CD4-positive, CD25-positive, alpha-beta regulatory T cell (primary cell): ENCODE results near the gene FIZ1. TPM values are rescaled to one million over a fixed set of nuclear protein-coding genes. Genes with fewer than 3 reads are reported as not detected.
"Not testable (repeated sequence)": the region's sequence is repeated elsewhere in the genome, so short reads cannot be mapped to it uniquely, and the experiment has no call there.

Experiments
- ATAC-seq, 2 donors: fragments of 150-1000 bp; cut with Tn5 transposase; one replicate each; pipeline ENCODE4 v1.10.0; 2021; ENCODE audit warnings: low read depth in 2 of 2, moderate number of reproducible peaks in 2 of 2, moderate library complexity in 1 of 2
- DNase-seq, 3 donors: peaks; one replicate each; pipeline versions ENCODE4 v3.0.0 to v3.0.0-alpha.2; 2012 to 2022; ENCODE audit warnings: mixed read lengths in 1 of 3
- H3K27ac ChIP-seq: one replicate; pipeline ENCODE4 v1.7.0; 2013; ENCODE audit warnings: mild to moderate bottlenecking, low read length; ENCODE audit not compliant: insufficient read depth, poor library complexity, severe bottlenecking
- H3K27me3 ChIP-seq: one replicate; pipeline ENCODE4 v1.7.0; 2013; ENCODE audit warnings: low read length; ENCODE audit not compliant: control insufficient read depth, insufficient read depth
- H3K36me3 ChIP-seq: one replicate; pipeline ENCODE4 v1.7.0; 2013; ENCODE audit warnings: mild to moderate bottlenecking, low read length, moderate library complexity; ENCODE audit not compliant: control insufficient read depth, insufficient read depth
- H3K4me1 ChIP-seq: 2 replicates; pipeline ENCODE4 v1.7.0; 2013; ENCODE audit warnings: mild to moderate bottlenecking, low read length; ENCODE audit not compliant: insufficient read depth, control insufficient read depth, poor library complexity, severe bottlenecking
- H3K4me3 ChIP-seq: one replicate; pipeline ENCODE4 v1.7.0; 2013; ENCODE audit warnings: low read depth, mild to moderate bottlenecking, low read length, moderate library complexity
- H3K9me3 ChIP-seq, 2 experiments: 1 replicate in 1 of 2; 2 replicates in 1 of 2; pipeline ENCODE4 v1.7.0; 2013; ENCODE audit warnings: low read length in 2 of 2, mild to moderate bottlenecking in 1 of 2, moderate library complexity in 1 of 2; ENCODE audit not compliant: control insufficient read depth in 2 of 2
- H3K27ac Mint-ChIP-seq, 3 donors: one replicate each; pipeline ENCODE4 v1.8.0; 2020 to 2022; ENCODE audit warnings: mild to moderate bottlenecking in 3 of 3, mixed read lengths in 3 of 3, moderate library complexity in 2 of 3
- H3K27me3 Mint-ChIP-seq: one replicate; pipeline ENCODE4 v1.8.0; 2022; ENCODE audit warnings: mild to moderate bottlenecking, mixed read lengths
- H3K36me3 Mint-ChIP-seq: one replicate; pipeline ENCODE4 v1.8.0; 2020; ENCODE audit warnings: mixed read lengths
- H3K4me1 Mint-ChIP-seq, 4 donors: one replicate each; pipeline ENCODE4 v1.8.0; 2020 to 2022; ENCODE audit warnings: mixed read lengths in 4 of 4, mild to moderate bottlenecking in 1 of 4
- H3K4me3 Mint-ChIP-seq, 4 donors: one replicate each; pipeline ENCODE4 v1.8.0; 2020 to 2022; ENCODE audit warnings: mild to moderate bottlenecking in 4 of 4, mixed read lengths in 4 of 4, moderate library complexity in 3 of 4
- H3K9me3 Mint-ChIP-seq, 7 donors: one replicate each; pipeline ENCODE4 v1.8.0; 2020 to 2022; ENCODE audit warnings: mixed read lengths in 7 of 7, mild to moderate bottlenecking in 3 of 7, moderate library complexity in 2 of 7
- polyA plus RNA-seq, 4 donors: library from polyadenylated mRNA; unstranded; fragments of 300-500 nt; fragmentation: Illumina TruSeq; gene quantifications; one replicate each; pipeline ENCODE4 v1.2.3, GENCODE V29; 2021
- total RNA-seq: library from RNA; stranded (reverse); gene quantifications from one replicate; pipeline ENCODE4 v1.2.3, GENCODE V29; 2022

The FIZ1 gene
- total and polyA plus RNA-seq, 5 donors from 2014 or later = 1.3 to 13.0 (median 1.6) TPM

DNA sequence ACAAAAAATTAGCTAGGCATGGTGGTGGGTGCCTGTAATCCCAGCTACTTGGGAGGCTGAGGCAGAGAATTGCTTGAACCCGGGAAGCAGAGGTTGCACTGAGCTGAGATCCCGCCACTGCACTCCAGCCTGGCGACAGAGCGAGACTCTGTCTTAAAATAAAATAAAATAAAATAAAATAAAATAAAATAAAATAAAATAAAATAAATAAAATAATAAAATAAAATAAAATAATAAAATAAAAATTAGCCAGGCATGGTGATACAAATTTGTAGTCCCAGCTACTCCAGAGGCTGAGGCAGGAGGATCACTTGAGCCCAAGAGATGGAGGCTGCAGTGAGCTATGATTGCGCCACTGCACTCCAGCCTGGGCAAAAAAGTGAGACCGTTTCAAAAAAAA, 25.4 kb downstream of the FIZ1 start:
- H3K4me1 ChIP-seq, DNase-seq, H3K4me3 ChIP-seq, H3K27ac Mint-ChIP-seq, H3K9me3 Mint-ChIP-seq, H3K4me1 Mint-ChIP-seq, H3K4me3 Mint-ChIP-seq, H3K36me3 Mint-ChIP-seq, H3K27ac ChIP-seq, H3K9me3 ChIP-seq, ATAC-seq, H3K36me3 ChIP-seq, H3K27me3 Mint-ChIP-seq, H3K27me3 ChIP-seq: not testable (repeated sequence)

GRCh38 chr19:55569477-55569876, 29.8 kb downstream of the FIZ1 start:
- not testable (repeated sequence) for H3K27me3 ChIP-seq, ATAC-seq, H3K9me3 Mint-ChIP-seq, H3K36me3 ChIP-seq, DNase-seq, H3K36me3 Mint-ChIP-seq, H3K4me3 ChIP-seq, H3K27ac ChIP-seq, H3K4me1 ChIP-seq, H3K4me3 Mint-ChIP-seq, H3K4me1 Mint-ChIP-seq, H3K9me3 ChIP-seq, H3K27ac Mint-ChIP-seq
- peaks cover 17% of the 10 kb centered on the region for H3K27me3 Mint-ChIP-seq

DNA sequence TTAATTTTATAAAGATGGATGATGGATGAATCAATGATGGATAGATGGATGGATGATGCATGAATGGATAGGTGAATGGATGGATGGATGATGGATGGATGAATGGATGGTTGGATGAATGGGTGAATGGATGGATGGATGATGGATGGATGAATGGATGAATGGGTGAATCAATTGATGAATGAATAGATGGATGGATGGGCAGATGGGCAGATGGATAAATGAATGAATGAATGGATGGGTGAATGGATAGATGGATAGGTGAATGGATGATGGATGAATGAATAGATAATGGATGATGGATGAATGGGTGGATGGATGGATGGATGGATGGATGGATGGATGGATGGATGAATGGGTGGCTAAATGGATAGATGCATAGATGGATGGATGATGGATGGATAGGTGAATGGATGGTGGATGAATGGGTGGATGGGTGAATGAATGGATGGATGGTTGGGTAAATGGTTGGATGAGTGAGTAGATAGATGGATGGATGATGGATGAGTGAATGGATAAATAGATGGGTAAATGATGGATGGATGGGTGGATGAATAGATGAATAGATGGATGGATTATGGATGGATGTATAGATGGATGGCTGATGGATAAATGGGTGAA, 31.5 kb downstream of the FIZ1 start:
- Mint-ChIP-seq H3K27ac (no peak overlapping the region), H3K9me3 (peaks cover 0 to 1% (median 0%) of the 10 kb centered on the region in 7 donors), H3K27me3 (peaks cover 17% of the 10 kb centered on the region), H3K4me1 (no peaks in the 10 kb centered on the region), H3K36me3 (no peaks in the 10 kb centered on the region), H3K4me3 (no peak overlapping the region)
- ATAC-seq = no peak
- H3K9me3 ChIP-seq = no peaks in the 10 kb centered on the region
- H3K4me1 ChIP-seq = no peaks in the 10 kb centered on the region
- no peaks in the 10 kb centered on the region for H3K36me3 ChIP-seq
- H3K27ac ChIP-seq = no peak overlapping the region
- no peaks in the 10 kb centered on the region for H3K27me3 ChIP-seq
- no peak overlapping the region for H3K4me3 ChIP-seq
- DNase-seq = no peak

DNA sequence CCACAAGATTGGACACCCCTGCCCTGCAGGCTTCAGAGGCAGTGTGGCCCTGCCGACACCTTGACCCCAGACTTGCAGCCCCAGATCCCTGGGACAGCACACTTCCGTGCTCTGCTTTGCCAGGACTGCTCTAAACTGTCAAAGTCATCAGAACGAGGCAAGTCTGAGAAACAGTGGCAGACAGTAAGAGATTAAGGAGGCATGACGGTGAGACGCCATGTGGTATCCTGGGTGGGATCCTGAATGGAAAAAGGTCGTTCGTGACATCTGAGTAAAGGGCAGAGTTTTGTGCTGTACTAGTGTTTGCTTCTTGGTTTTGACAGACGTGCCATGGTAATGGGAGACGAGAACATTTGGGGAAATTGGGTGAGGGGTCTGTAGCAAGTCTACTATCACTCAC, 32.5 kb downstream of the FIZ1 start:
- peaks cover 0 to 1% (median 0%) of the 10 kb centered on the region in 7 donors for H3K9me3 Mint-ChIP-seq
- Histone ChIP-seq H3K27ac (no peak overlapping the region), H3K9me3 (no peaks in the 10 kb centered on the region), H3K36me3 (no peaks in the 10 kb centered on the region), H3K4me3 (no peak overlapping the region), H3K27me3 (no peaks in the 10 kb centered on the region), H3K4me1 (no peaks in the 10 kb centered on the region)
- H3K27ac Mint-ChIP-seq = no peak overlapping the region
- DNase-seq = no peak
- H3K27me3 Mint-ChIP-seq = peaks cover 17% of the 10 kb centered on the region
- ATAC-seq = no peak
- H3K4me3 Mint-ChIP-seq = no peak overlapping the region
- no peaks in the 10 kb centered on the region for H3K4me1 Mint-ChIP-seq
- no peaks in the 10 kb centered on the region for H3K36me3 Mint-ChIP-seq

DNA sequence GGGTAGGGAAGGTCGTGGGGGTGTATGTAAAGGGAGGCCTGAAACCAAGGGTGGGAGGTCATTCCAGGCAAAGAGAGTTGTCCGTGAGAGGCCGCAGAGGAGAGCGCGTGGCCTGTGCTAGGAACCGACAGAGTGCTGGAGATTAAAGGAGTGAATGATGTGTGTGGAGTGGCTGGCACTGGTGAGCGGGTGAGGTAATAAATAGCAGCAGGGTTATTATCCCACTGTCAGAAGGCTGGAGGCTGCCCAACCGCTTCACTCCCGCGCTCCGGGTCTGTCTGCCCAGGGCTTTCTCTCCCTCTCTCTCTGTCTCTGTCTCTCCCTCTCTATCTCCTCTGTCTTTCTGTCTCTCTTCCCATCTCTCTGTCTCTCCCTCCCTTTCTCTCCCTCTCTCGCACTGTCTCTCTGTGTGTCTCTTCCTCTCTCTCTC, 36.0 kb downstream of the FIZ1 start:
- Mint-ChIP-seq H3K27ac (no peak overlapping the region), H3K9me3 (peaks cover 0 to 2% (median 0%) of the 10 kb centered on the region in 7 donors), H3K4me3 (no peak overlapping the region), H3K4me1 (no peaks in the 10 kb centered on the region), H3K27me3 (peaks cover 21% of the 10 kb centered on the region), H3K36me3 (no peaks in the 10 kb centered on the region)
- ATAC-seq = no peak
- no peaks in the 10 kb centered on the region for H3K4me1 ChIP-seq
- H3K27me3 ChIP-seq = no peaks in the 10 kb centered on the region
- no peaks in the 10 kb centered on the region for H3K9me3 ChIP-seq
- no peaks in the 10 kb centered on the region for H3K36me3 ChIP-seq
- H3K4me3 ChIP-seq = no peak overlapping the region
- no peak overlapping the region for H3K27ac ChIP-seq
- DNase-seq = no peak

GRCh38 chr19:55559684-55560083, 39.6 kb downstream of the FIZ1 start:
- ATAC-seq (no peak), DNase-seq (no peak)
- no peaks in the 10 kb centered on the region for H3K36me3 ChIP-seq
- H3K9me3 ChIP-seq = no peaks in the 10 kb centered on the region
- Mint-ChIP-seq H3K27ac (no peak overlapping the region), H3K4me3 (no peak overlapping the region), H3K36me3 (no peaks in the 10 kb centered on the region), H3K9me3 (peaks cover 0 to 2% (median 0%) of the 10 kb centered on the region in 7 donors), H3K27me3 (peaks cover 4% of the 10 kb centered on the region), H3K4me1 (no peaks in the 10 kb centered on the region)
- no peak overlapping the region for H3K27ac ChIP-seq
- no peak overlapping the region for H3K4me3 ChIP-seq
- no peaks in the 10 kb centered on the region for H3K27me3 ChIP-seq
- no peaks in the 10 kb centered on the region for H3K4me1 ChIP-seq

- no peaks in the 10 kb centered on the region for H3K4me1 ChIP-seq
- ATAC-seq (no peak), DNase-seq (no peak)
- H3K27ac ChIP-seq = no peak overlapping the region
- no peaks in the 10 kb centered on the region for H3K36me3 Mint-ChIP-seq
- H3K9me3 ChIP-seq = no peaks in the 10 kb centered on the region
- H3K27ac Mint-ChIP-seq = no peak overlapping the region
- no peaks in the 10 kb centered on the region for H3K27me3 ChIP-seq
- H3K4me1 Mint-ChIP-seq = no peaks in the 10 kb centered on the region
- no peak overlapping the region for H3K4me3 ChIP-seq
- H3K27me3 Mint-ChIP-seq = peaks cover 6% of the 10 kb centered on the region
- H3K4me3 Mint-ChIP-seq = no peak overlapping the region
- H3K36me3 ChIP-seq = no peaks in the 10 kb centered on the region
- H3K9me3 Mint-ChIP-seq = peaks cover 0 to 2% (median 0%) of the 10 kb centered on the region in 7 donors
Observed at GRCh38 chr19:55554741-55555152, 44.6 kb downstream of the FIZ1 start.

GRCh38 chr19:55554302-55554701, 45.0 kb downstream of the FIZ1 start:
- Mint-ChIP-seq H3K27ac (no peak overlapping the region), H3K27me3 (peaks cover 6% of the 10 kb centered on the region), H3K36me3 (no peaks in the 10 kb centered on the region)

More at GRCh38 chr19:55554302-55554701, 45.0 kb downstream of the FIZ1 start:
- H3K4me1 Mint-ChIP-seq = no peaks in the 10 kb centered on the region
- no peak overlapping the region for H3K4me3 Mint-ChIP-seq
- Histone ChIP-seq H3K36me3 (no peaks in the 10 kb centered on the region), H3K27me3 (no peaks in the 10 kb centered on the region), H3K4me3 (no peak overlapping the region), H3K9me3 (no peaks in the 10 kb centered on the region), H3K4me1 (no peaks in the 10 kb centered on the region), H3K27ac (no peak overlapping the region)
- no peak for ATAC-seq
- H3K9me3 Mint-ChIP-seq = peaks cover 0 to 2% (median 0%) of the 10 kb centered on the region in 7 donors
- DNase-seq = no peak
